Measurements from ENCODE around the gene BEST1.
A peak's percentile ranks its signal among the peaks of the same experiment; 100 is the strongest.

BEST1 gene

GRCh38 chr11:61916737-61917333 lies 33.3 kb upstream of the BEST1 start:
- TF ChIP-seq CTCF (IDR thresholded peaks at IDR 0.05; ENCODE audit: low read depth, low read length) = no peak
- DNase-seq (ENCODE audit: low read depth in 2 of 2) = no peak
- peak overlapping the region; percentile 58 to 62 for H3K4me3 ChIP-seq (replicated peaks in 1 of 2; ENCODE audit: low read depth in 2 of 2, low read length in 2 of 2)

- H3K4me3 ChIP-seq (replicated peaks in 1 of 2; ENCODE audit: low read depth in 2 of 2, low read length in 2 of 2) = peak within 1 kb of the TSS; percentile 58 to 62
- peak; percentile 26 to 67 for DNase-seq (ENCODE audit: low read depth in 2 of 2)
- no peak for TF ChIP-seq CTCF (IDR thresholded peaks at IDR 0.05; ENCODE audit: low read depth, low read length)
Measured at GRCh38 chr11:61917334-61918109, 32.6 kb upstream of the BEST1 start, which contains the start of gene RAB3IL1. RAB3IL1 (minus strand) TSS chr11:61917566; CDS start chr11:61917367, 199 bp downstream.

- DNase-seq (ENCODE audit: low read depth in 2 of 2) = no peak
- no peak for TF ChIP-seq CTCF (IDR thresholded peaks at IDR 0.05; ENCODE audit: low read depth, low read length)
- peak overlapping the region in 1 of 2 donors; percentile 58 for H3K4me3 ChIP-seq (replicated peaks in 1 of 2; ENCODE audit: low read depth in 2 of 2, low read length in 2 of 2)
Measured at GRCh38 chr11:61918251-61918937, 31.8 kb upstream of the BEST1 start.

- no peak overlapping the region for H3K4me3 ChIP-seq (replicated peaks in 1 of 2; ENCODE audit: low read depth in 2 of 2, low read length in 2 of 2)
- TF ChIP-seq CTCF (IDR thresholded peaks at IDR 0.05; ENCODE audit: low read depth, low read length) = no peak
- peak in 1 of 2 donors; percentile 61 for DNase-seq (ENCODE audit: low read depth in 2 of 2)
Measured at GRCh38 chr11:61918938-61919704, 31.0 kb upstream of the BEST1 start.

GRCh38 chr11:61919705-61920631 lies 30.2 kb upstream of the BEST1 start:
- DNase-seq (ENCODE audit: low read depth in 2 of 2) = no peak
- no peak for TF ChIP-seq CTCF (IDR thresholded peaks at IDR 0.05; ENCODE audit: low read depth, low read length)
- no peak overlapping the region for H3K4me3 ChIP-seq (replicated peaks in 1 of 2; ENCODE audit: low read depth in 2 of 2, low read length in 2 of 2)

Measured in cardiac fibroblast (primary cell).